Large intestine (tissue), 3 donors: ENCODE results near the gene FPR2. TPM values are rescaled to one million over a fixed set of nuclear protein-coding genes. Genes with fewer than 3 reads are reported as not detected.

Experiments used
- DNase-seq, 2 donors: peaks; one replicate each; pipeline versions ENCODE4 v3.0.0 to v3.0.0-alpha.2; 2013
- H3K27ac ChIP-seq: one replicate; pipeline ENCODE4 v1.5.1; 2013; ENCODE audit warnings: low read length
- H3K27me3 ChIP-seq: 2 replicates; pipeline ENCODE4 v1.6.1; 2013; ENCODE audit warnings: low read length; ENCODE audit not compliant: control insufficient read depth, insufficient read depth
- H3K36me3 ChIP-seq: 2 replicates; pipeline ENCODE4 v1.6.1; 2013; ENCODE audit warnings: low read length; ENCODE audit not compliant: control insufficient read depth, insufficient read depth
- H3K4me1 ChIP-seq: one replicate; pipeline ENCODE4 v1.6.1; 2013; ENCODE audit warnings: low read length; ENCODE audit not compliant: control insufficient read depth, insufficient read depth
- H3K4me3 ChIP-seq: one replicate; pipeline ENCODE4 v1.5.1; 2013; ENCODE audit warnings: low read length
- H3K9me3 ChIP-seq: one replicate; pipeline ENCODE4 v1.6.1; 2013; ENCODE audit warnings: mild to moderate bottlenecking, low read depth, low read length, moderate library complexity; ENCODE audit not compliant: control insufficient read depth
- WGBS: methylation state at CpG from one replicate; pipeline ENCODE4 v1.1.5; 2013; ENCODE audit warnings: low lambda C conversion rate; ENCODE audit not compliant: insufficient coverage; 5-methylcytosine and 5-hydroxymethylcytosine counted together
- polyA plus RNA-seq: library from polyadenylated mRNA; unstranded; fragments of 120-200 nt; gene quantifications from one replicate; pipeline ENCODE4 v1.2.1, GENCODE V29; 2013

Gene FPR2
- polyA plus RNA-seq, 1 donor: 0.16 TPM

- Histone ChIP-seq H3K4me1 (no peaks in the 10 kb centered on the region), H3K9me3 (no peaks in the 10 kb centered on the region), H3K4me3 (no peak overlapping the region), H3K27ac (no peak overlapping the region), H3K27me3 (no peaks in the 10 kb centered on the region), H3K36me3 (no peaks in the 10 kb centered on the region)
- no peak for DNase-seq
- WGBS: 79% methylated on average over 4 of the region's 13 CpGs
Observed at GRCh38 chr19:51739466-51740213, 21.3 kb upstream of the FPR2 start.

GRCh38 chr19:51740356-51740755, 20.6 kb upstream of the FPR2 start:
- Histone ChIP-seq H3K27ac (no peak overlapping the region), H3K27me3 (no peaks in the 10 kb centered on the region), H3K36me3 (no peaks in the 10 kb centered on the region), H3K4me1 (no peaks in the 10 kb centered on the region), H3K4me3 (no peak overlapping the region), H3K9me3 (no peaks in the 10 kb centered on the region)
- whole genome bisulfite sequencing: 60% methylated on average over 1 of the region's 5 CpGs
- DNase-seq: no peak

- no peak for DNase-seq
- 63% methylated on average over 2 of the region's 6 CpGs for WGBS
- Histone ChIP-seq H3K27ac (no peak overlapping the region), H3K4me1 (no peaks in the 10 kb centered on the region), H3K4me3 (no peak overlapping the region), H3K9me3 (no peaks in the 10 kb centered on the region), H3K27me3 (no peaks in the 10 kb centered on the region), H3K36me3 (no peaks in the 10 kb centered on the region)
Observed at GRCh38 chr19:51742789-51743188, 18.2 kb upstream of the FPR2 start.

GRCh38 chr19:51743405-51743804, 17.6 kb upstream of the FPR2 start:
- Histone ChIP-seq H3K36me3 (no peaks in the 10 kb centered on the region), H3K9me3 (no peaks in the 10 kb centered on the region), H3K4me3 (no peak overlapping the region), H3K27ac (no peak overlapping the region), H3K27me3 (no peaks in the 10 kb centered on the region), H3K4me1 (no peaks in the 10 kb centered on the region)
- no peak for DNase-seq
- WGBS: 80% methylated on average over 1 of the region's 3 CpGs

GRCh38 chr19:51746731-51747130, 14.2 kb upstream of the FPR2 start:
- Histone ChIP-seq H3K4me3 (no peak overlapping the region), H3K36me3 (no peaks in the 10 kb centered on the region), H3K4me1 (no peaks in the 10 kb centered on the region)

GRCh38 chr19:51749979-51750378, 11.0 kb upstream of the FPR2 start:
- no peaks in the 10 kb centered on the region for H3K4me1 ChIP-seq
- no peak overlapping the region for H3K27ac ChIP-seq
- no peaks in the 10 kb centered on the region for H3K9me3 ChIP-seq
- no peaks in the 10 kb centered on the region for H3K36me3 ChIP-seq
- DNase-seq: no peak
- no peaks in the 10 kb centered on the region for H3K27me3 ChIP-seq
- H3K4me3 ChIP-seq: no peak overlapping the region
- WGBS: no CpG with 5 or more reads among the region's 4 CpGs

More at GRCh38 chr19:51746731-51747130, 14.2 kb upstream of the FPR2 start:
- Histone ChIP-seq H3K27me3 (no peaks in the 10 kb centered on the region), H3K27ac (no peak overlapping the region), H3K9me3 (no peaks in the 10 kb centered on the region)
- no peak for DNase-seq
- 75% methylated on average over 2 of the region's 7 CpGs for WGBS

- no peak for DNase-seq
- Histone ChIP-seq H3K9me3 (no peaks in the 10 kb centered on the region), H3K27me3 (no peaks in the 10 kb centered on the region), H3K4me3 (no peak overlapping the region), H3K4me1 (no peaks in the 10 kb centered on the region), H3K36me3 (no peaks in the 10 kb centered on the region), H3K27ac (no peak overlapping the region)
- no CpG with 5 or more reads among the region's 7 CpGs for WGBS
Observed at GRCh38 chr19:51750400-51751094, 10.4 kb upstream of the FPR2 start.

GRCh38 chr19:51751655-51752054, 9.3 kb upstream of the FPR2 start, which contains the start of gene FPR1:
TSS of gene FPR1 (minus strand) at chr19:51751878. CDS start at chr19:51746994, 4,884 bp downstream.
- no CpG with 5 or more reads among the region's 2 CpGs for WGBS
- Histone ChIP-seq H3K4me1 (no peaks in the 10 kb centered on the region), H3K36me3 (no peaks in the 10 kb centered on the region), H3K27me3 (no peaks in the 10 kb centered on the region), H3K9me3 (no peaks in the 10 kb centered on the region), H3K27ac (no peak within 1 kb of the TSS), H3K4me3 (no peak within 1 kb of the TSS)
- no peak for DNase-seq

GRCh38 chr19:51754109-51754508, 6.9 kb upstream of the FPR2 start:
- Histone ChIP-seq H3K4me3 (no peak overlapping the region), H3K27me3 (no peaks in the 10 kb centered on the region), H3K9me3 (no peaks in the 10 kb centered on the region), H3K27ac (no peak overlapping the region), H3K36me3 (no peaks in the 10 kb centered on the region), H3K4me1 (no peaks in the 10 kb centered on the region)
- no peak for DNase-seq
- WGBS: 94% methylated on average over 2 of the region's 6 CpGs

- no peaks in the 10 kb centered on the region for H3K9me3 ChIP-seq
- no peak overlapping the region for H3K4me3 ChIP-seq
- no peaks in the 10 kb centered on the region for H3K4me1 ChIP-seq
- no peak for DNase-seq
- no peak overlapping the region for H3K27ac ChIP-seq
- no peaks in the 10 kb centered on the region for H3K27me3 ChIP-seq
- no CpG with 5 or more reads among the region's 4 CpGs for WGBS
- no peaks in the 10 kb centered on the region for H3K36me3 ChIP-seq
Observed at GRCh38 chr19:51754770-51755169, 6.2 kb upstream of the FPR2 start.
